Left forelimb (tissue), 1 donor: ENCODE data around the gene SOX11.

ENCODE experiments used
- DNase-seq: peaks from one replicate; pipeline ENCODE4 v3.0.0-alpha.2; 2018; ENCODE audit warnings: low spot score

Gene SOX11

GRCh38 chr2:5723791-5724735, 31.9 kb downstream of the SOX11 start:
- no peak for DNase-seq

DNA sequence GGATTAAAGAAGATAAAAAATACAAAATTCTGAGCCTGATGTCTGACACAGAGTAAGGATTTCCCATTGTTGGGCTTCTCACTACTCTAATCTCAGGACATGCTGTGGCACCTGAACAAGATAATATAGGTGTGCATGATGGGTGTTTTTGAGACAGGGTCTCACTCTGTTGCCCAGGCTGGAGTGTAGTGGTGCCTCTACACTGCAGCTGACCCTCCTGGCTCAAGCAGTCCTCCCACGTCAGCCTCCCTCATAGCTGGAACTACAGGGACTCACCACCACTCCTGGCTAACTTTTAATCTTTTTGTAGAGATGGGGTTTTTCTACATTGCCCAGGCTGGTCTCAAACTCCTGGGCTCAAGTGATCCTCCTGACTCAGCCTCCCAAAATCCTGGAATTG, 32.9 kb downstream of the SOX11 start:
- no peak for DNase-seq

GRCh38 chr2:5725794-5726463, 33.7 kb downstream of the SOX11 start:
- DNase-seq: no peak

DNA sequence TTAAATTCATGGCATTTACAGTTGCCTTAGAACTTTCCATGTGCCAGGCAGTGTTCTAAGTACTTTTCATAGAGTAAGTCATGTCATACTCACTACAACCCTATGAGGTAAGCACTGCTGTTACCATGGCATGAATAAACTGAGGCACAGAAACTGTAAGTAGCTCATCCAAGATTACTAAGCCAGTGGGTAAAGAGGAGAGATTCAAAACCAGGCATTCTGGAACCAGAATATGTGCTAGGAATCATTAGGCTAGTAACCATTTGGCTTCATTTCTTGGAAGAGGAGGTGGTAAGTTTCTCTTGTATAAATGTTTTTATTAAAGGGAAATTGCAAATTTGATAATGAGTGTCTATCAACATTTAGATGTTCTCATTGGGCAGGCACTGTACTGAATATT, 35.1 kb downstream of the SOX11 start:
- DNase-seq: no peak

- no peak for DNase-seq
Measured at GRCh38 chr2:5729416-5729815, 37.2 kb downstream of the SOX11 start.

DNA sequence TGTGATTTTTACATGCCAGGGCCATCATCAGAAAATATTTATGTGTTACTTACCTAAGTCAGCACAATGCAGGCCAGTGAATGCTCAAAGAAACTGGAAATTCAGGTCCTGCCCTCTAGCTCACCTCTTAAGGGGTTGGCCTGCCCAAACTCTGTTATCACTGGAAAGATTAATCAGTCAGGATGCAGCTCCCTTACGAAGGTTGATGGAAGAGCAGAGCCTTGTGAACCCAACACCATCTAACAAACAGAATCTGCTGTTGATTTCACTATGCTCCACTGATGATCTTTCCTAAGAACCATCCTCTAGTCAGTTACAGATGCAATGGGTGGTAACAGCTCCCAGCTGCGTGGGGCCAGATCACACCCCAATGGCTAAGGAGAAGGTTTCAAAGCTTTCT, 38.2 kb downstream of the SOX11 start:
- DNase-seq: no peak

DNA sequence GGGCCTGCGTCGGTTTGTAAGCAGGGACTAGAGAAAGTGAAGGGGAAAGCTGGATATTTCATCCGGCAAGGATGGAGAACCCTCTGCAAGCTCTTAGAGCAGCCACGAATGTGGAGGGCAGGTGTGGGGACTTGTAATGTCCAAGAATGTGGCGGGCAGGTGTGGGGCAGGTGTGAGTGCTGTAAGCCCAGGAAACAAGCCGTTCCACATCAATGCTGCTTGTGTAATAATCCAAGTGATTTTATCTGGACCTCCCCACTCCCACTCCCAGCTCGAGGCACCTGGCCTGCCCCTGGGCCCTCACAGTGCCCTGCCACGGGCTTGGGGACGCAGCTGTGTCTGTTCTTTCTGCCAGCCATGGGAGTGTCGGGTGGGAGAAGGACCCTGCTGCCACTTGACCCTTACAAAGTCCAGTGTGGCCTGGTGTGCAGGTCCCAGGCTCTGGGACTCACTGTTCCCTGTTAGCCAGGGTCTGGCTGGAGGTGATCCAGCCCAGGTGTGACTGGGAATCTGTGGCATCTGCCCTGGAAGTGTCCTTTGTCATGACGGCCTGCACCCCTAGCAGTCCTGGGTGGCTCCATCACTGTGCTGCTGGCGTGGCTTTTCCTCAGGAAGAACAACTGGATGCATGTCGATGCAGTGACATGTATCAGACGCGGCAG, 42.8 kb downstream of the SOX11 start:
- no peak for DNase-seq

DNA sequence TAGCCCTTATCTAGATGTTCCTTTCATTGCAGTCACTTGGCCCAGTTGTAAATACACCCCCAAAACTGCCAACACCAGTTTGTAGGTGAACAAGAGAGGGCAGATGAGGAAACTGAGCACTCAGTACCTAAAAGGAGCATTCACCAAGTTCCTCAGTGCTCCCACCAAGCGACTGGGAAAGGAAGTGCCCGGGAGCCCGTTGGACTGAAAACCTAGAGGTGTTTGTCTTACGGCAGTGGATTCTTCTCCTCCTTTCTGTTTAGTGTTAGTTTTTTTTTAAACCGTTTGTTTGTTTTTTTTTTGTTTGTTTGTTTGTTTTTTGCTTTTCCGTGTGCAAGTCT, 43.3 kb downstream of the SOX11 start:
- no peak for DNase-seq

- DNase-seq: no peak
Measured at GRCh38 chr2:5736050-5736449, 43.9 kb downstream of the SOX11 start.

DNA sequence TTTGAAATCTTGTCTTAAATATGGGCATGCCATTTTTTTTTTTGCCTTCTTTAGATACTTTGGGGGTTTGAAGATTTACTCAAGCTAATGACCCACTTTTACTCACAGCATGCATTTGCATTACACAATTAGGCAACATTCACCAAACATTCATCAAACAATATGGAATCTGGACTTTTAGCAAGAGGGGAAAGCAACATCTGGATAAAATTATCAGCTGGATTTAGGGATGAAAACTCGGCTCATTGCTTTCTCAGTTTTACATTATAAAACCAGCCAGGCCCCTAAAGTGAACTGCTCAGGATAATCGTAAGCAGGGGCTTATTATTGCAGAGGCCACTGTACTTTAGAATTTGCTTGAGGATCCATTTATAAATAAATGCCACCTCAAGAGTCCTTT, 44.7 kb downstream of the SOX11 start:
- no peak for DNase-seq

DNA sequence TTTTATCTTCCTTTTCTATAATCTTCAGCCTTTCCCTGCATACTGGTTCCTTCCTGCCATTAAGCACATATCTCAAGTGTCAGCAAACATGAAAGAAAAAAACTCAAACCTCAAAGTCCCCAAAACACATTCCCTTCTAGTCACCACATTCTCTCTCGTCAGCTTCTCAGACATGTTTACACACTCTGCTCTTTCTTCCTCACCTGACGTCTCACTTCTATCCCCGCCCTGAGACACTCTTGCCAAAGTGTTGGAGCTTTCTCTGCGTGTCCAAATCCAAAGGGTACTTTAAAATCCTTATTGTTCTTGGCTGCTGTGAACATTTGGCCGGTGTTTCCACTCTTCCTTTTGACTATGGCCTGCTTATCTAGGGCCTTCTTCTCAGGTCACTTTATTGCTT, 47.9 kb downstream of the SOX11 start:
- DNase-seq: no peak

DNA sequence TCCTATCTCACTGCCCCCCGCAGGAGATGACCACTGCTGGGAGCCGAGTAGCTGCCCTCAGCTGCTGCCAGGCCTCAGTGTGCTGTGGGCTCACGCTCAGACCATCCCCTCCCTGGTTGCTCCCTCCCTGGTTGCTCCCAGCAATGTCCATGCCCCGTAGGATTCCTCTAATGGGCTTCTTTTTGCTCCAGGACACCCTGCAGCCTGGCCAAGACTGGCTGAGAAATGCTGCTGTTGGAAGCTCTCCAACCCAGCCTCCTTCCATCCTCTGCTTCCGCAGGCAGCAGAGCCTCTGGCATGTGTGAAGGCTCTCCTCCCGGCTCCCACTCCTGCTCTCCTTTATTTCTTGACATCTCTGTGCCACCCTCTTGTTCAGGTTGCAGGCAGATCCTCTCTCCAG, 48.6 kb downstream of the SOX11 start:
- no peak for DNase-seq

GRCh38 chr2:5741242-5741641, 49.1 kb downstream of the SOX11 start:
- no peak for DNase-seq

DNA sequence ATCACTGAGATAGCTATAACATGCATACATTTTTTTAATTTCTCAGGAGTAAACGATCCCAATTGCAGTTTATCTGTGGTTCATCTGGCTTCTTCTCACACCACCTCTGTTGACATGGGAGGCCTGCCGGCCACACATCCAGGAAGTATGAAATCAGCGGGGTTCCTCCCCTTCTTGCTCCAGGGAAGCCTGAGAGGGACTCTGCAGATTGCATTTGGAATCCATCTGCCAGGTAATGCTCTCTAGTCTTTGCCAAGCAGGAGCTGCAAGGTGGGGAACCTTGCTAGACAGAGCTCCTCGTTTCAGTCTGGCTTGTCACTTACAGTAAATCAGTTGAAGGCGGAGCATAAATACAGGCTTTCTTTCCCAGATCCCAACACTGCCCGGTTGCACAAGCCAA, 49.9 kb downstream of the SOX11 start:
- DNase-seq: no peak

DNA sequence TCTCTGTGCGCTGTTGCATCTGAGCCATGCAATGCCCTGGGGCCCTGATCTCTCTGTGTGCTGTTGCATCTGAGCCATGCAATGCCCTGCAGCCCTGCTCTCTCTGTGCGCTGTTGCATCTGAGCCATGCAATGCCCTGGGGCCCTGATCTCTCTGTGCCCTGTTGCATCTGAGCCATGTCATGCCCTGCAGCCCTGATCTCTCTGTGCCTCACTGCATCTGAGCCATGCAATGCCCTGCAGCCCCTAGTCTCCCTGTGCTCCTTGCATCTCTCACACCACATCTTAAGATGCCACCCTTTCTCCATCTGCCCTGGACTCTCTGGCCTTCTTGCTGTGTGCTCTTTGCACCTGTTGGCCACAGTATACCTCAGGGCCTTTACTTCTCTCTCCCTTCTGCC, 56.2 kb downstream of the SOX11 start:
- no peak for DNase-seq

DNA sequence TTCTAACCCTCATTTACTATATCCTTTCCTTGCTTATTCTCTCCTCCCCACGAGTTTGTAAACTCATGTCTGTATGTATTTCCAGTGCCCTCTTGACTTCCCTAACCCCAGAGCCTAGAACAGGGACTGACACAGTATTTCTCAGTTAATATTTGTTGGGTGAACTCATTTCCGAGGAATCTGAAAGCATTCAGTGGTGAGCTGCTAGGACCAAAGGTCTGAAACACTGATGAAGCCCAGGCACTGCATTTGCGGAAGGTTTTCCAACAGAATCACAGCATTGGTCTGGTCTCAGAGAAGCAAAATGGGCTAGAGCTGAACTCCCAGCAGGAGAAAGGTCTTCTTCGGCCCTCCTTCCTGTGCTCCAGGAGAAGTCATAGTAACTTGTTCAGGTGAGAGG, 56.8 kb downstream of the SOX11 start:
- DNase-seq: no peak

DNA sequence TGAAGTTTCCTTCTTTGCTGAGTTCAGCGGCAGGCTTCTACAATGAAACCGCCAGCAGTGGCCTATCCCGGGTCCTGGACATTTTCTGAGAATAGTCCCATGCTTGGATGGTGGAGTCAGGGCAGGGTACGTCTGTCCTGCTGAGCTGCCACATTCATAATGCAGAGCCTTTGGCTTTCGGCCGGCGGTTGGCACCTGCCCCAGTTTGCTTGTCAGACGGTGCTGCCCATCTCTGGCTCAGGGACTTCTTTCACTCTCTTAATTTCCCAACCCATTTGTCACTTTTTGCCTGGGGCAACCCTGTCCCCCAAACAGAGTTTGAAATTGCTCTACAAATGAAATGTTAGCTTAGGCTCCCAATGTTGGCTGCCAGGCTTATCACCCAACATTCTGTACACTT, 57.2 kb downstream of the SOX11 start:
- no peak for DNase-seq
